GM04504 (cell line): ENCODE results near the gene TNXB.
"Not testable (repeated sequence)": the region's sequence is repeated elsewhere in the genome, so short reads cannot be mapped to it uniquely, and the experiment has no call there.

Experiments used
- DNase-seq: peaks from one replicate; pipeline ENCODE4 v3.0.0-alpha.2; 2012; ENCODE audit warnings: low read depth

The TNXB gene

DNA sequence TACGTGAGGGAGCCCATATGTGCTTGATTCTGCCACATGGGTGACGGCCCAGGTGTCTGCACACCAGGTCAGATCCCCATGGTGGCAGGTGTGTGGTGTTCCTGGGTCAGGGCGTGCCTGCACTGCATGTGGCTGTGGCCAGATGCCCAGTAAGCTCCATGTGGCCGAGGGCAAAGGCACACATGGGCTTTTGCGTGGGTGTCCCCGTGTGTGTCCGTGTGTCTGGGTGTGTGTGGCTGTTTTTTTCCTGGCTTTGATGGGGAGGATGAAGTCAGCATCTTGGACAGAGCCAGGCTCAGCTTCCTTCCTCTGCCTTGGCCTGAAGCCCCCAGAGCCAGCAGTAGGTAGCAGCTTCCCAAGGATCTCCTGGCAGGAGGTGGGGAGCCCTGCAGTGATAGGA is 1.5 kb upstream of the TNXB start:
- DNase-seq, result no peak

DNA sequence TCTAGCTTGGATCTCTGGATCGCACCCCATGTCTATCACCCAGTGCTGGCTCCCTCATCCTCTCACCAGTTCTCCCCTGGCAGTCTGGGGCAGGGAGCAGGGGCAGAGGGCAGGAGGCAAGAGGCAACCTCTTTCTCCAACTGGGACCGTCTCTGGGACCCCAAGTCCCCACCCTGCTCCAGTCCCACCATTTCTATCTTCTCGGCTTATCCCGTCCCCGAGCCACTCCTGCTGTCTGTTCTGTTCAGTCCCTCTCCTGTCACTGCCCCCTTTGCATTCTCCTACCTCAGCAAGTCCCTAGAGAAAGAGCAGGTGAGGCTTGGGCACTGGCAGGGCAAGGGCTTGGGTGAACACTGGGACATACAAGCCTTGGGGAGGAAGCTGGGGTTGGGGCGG is 625 bp upstream of the TNXB start:
- DNase-seq, result no peak

DNA sequence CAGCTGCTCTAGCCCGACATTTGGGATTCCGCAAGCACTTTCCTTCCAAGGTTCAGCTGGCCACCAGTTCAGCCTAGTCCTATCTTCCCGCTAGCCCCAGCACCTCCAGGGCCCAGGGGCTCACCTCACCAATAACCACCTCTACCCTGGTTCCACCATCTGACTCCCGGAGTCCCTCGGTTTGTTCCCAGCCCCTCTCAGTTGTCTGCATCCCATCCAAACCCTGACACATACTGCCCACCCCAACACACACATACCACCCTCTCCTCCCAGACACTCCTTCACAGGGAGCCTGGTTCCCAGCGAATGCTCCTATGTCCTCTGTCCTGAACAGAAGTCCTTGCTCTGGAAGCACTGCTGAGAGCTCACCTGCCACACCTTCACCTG is 418 bp downstream of the TNXB start:
- no peak for DNase-seq

DNA sequence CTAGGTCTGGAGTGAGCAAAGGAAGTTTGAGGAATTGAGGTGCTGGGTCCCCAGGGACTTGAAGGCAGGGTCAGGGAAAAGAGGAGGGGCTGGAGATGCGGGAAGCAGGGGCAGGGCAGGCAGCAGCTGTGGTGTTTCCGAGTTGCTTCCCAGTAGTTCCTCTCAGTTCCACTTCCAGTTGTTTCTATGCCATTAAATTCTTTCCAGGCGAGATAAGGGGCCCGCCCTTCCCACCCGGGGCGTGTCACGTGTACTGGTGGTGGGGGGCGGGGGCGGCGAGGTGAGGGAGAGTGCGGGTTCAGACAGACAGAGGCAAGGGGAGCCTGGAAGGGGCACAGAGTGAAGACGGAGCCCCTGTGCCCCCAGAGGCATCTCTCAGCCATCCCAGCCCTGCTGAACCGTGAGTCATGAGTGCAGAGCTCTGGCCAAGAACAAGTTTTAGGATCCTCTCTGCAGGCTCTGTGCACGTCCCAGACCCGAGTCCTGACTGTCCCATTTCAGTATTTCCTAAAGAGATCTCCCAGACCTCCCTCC is 977 bp downstream of the TNXB start:
- DNase-seq, result no peak

DNA sequence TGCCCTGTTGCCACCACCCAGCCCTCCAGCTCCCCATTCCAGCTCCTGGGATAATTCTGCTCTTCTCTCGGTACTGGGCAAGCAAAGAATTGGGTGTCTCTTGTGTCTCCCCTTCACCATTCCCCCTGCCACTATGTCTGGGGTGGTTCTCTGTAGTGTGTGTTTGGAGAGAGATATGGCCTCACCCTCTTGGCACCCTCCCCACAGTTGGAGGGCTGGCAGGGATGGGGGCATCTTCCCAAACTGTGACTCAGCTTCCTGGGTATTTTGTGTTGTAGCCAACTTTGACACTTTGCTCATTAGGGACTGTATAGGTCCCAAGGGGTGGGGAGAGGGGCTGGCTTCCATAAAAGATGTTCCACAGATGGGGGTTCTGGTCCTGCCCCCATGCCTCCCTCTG is 1.7 kb downstream of the TNXB start:
- no peak for DNase-seq

DNA sequence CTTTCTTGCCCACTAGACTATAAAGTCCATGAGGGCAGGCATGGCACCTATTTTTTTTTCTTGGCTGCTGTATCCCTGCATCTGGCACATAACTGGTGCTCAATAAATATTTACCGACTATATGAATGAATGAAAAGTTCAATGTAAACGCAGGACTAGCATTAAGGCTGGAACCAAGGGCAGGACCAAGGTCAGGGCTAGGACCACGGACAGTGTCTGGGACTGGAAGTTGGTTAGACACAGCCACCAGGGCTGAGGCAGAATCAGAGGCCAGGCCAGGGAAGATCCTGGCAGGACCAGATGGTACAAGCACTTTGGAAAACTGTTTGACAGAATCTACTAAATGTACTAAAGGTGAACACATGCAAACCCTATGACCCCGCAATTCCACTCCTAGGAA is 3.7 kb downstream of the TNXB start:
- DNase-seq, result no peak

DNA sequence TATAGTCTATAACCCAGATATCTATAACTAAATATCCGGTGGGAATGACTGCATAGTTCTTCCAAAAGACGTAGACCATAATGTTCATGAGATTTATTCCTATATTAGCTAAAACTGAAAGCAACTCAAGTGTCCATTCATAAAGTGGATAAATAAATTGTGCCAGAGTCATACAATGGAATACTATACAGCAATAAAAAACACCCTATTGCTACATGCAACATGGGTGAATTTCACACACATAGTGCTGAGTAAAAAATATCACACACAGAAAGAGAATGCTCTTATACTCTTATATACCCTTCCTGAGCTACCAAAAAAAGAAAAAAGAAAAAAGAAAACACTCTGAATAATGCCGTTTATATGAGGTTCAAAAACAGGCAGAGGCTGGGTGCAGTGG is 6.9 kb downstream of the TNXB start:
- no peak for DNase-seq

DNA sequence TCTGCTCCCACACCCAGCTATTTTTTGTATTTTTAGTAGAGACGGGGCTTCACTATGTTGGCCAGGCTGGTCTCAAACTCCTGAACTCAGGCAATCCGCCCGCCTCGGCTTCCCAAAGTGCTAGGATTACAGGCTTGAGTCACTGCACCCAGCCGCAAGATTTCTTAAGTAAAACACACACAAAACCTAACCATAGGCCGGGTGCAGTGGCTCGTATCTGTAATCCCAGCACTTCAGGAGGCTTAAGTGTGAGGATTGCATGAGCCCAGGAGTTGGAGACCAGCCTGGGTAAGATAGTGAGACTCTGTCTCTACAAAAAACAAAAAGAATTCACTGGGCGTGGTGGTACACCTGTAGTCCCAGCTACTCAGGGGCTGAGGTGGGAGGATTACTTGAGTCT is 8.9 kb downstream of the TNXB start:
- not testable (repeated sequence) for DNase-seq

DNA sequence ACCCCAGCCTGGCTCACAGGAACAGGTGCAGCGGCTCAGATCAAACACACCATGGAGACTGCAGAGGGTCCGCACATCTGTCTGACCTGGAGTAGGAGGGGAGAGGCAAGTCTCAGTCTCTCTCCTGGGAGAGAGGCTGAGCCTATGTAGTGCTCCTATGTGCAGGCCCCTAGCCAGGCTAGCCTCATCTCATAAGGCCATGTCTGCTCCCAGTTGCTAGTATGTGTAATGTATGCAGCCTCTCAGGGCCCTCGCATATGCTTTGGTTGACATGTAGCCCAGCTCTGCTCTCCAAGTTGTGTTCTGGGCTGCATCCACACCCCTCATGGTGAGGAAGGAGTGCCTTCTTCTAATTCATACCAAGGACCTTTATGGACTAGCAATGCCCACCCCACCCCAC is 11.8 kb downstream of the TNXB start:
- DNase-seq, result no peak

DNA sequence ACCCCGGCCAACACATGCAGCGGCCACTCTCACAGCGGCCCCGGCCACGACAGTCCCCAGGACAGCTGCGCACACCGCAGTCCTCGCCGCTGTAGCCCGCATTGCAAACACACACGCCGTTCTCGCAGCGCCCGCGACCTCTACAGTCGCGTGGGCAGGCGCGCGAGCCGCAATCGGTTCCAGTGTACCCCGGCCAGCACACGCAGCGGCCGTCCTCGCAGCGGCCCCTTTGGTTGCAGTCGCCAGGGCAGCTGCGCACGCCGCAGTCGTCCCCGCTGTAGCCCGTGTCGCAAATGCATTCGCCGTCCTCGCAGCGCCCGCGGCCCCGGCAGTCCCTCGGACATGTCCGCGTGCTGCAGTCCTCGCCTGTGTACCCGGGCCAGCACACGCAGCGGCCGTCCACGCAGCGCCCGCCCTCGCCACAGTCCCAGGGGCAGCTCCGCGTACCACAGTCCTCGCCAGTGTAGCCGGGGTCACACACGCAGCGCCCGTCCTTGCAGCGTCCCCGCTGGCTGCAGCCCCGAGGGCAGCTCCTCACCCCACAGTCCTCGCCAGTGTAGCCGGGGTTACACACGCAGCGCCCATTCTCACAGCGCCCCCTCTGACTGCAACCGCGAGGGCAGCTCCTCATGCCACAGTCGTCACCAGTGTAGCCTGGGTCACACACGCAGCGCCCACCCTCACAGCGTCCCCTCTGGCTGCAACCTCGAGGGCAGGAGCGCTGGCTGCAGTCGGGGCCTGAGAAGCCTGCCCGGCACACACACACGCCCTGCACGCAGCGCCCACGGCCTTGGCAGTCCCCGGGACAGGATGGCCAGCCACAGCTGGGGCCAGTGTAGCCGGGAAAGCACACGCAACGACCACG is 12.5 kb downstream of the TNXB start:
- no peak for DNase-seq

DNA sequence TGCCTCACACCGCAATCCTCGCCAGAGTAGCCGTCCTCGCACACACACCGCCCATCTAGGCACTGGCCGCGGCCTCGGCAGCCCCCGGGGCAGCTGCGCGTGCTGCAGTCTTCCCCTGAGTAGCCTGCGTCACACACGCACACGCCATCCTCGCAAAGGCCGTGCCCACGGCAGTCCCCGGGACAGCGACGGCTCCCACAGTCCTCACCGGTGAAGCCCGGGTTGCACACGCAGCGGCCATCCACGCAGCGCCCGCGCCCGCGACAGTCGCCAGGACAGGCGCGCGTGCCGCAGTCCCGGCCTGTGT is 13.1 kb downstream of the TNXB start:
- DNase-seq, result no peak

DNA sequence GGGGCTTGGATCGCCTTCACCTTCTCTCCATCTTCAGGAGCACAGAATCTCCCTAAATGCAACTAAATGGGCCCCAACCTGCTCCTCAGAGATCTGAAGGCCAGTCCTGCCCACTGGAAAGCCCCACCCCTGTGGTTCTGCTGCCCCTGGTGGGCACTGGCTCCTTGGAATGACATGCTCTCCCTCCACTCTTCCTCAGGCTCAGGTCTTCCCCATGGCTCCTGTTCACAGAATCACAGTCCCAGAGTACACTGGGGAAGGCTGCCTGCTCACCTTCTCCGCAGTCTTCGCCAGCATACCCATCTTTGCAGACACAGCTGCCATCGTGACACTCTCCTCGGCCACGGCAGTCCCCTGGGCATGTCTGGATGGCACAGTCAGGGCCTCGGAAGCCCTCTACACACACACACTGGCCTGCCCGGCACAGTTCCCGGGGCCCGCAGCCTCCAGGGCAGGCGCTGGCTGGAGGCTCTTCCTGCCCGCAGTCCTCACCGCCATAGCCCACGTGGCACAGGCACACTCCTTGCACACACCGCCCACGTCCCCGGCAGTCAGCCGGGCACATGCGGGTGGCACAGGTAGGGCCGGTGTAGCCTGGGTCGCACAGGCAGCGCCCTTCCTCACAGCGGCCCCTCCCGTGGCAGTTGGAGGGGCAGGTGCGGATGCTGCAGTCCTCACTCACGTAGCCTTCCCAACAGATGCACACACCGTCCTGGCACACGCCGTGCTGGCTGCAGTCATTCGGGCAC is 13.6 kb downstream of the TNXB start:
- no peak for DNase-seq

DNA sequence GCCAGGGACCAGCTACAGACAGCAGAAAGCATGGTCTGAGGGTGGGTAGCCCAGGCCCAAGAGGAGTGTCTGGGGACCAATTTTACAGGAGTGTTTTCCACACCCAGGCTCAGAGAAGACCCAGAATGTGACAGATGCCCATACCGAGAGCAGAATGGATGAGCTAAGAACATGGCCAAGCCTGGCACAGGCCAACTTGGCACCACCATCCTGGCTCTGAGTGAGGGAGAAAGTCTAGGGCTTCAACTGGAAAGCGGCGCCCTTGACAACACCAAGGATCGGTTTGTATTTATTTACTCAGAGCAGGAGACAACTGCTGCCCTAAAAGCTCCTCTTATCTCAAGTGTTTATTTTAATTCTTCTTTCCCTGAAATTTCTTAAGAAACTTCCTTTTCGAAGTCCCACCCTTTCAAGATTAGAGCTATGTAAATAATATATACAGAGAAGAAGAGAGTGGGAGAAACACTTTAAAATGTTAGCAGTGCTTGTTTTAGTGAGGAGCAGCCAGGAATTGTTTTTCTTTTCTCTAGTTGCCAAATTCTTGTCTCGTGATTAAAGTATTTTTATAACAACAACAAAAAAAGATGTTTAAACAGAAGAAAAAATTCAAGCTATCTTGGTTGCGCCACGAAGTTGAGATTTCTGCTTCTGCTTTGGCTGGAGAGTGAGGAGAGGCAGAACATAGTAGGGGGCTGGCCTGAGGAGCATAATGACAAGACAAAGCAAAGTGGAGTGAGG is 16.2 kb downstream of the TNXB start:
- no peak for DNase-seq

DNA sequence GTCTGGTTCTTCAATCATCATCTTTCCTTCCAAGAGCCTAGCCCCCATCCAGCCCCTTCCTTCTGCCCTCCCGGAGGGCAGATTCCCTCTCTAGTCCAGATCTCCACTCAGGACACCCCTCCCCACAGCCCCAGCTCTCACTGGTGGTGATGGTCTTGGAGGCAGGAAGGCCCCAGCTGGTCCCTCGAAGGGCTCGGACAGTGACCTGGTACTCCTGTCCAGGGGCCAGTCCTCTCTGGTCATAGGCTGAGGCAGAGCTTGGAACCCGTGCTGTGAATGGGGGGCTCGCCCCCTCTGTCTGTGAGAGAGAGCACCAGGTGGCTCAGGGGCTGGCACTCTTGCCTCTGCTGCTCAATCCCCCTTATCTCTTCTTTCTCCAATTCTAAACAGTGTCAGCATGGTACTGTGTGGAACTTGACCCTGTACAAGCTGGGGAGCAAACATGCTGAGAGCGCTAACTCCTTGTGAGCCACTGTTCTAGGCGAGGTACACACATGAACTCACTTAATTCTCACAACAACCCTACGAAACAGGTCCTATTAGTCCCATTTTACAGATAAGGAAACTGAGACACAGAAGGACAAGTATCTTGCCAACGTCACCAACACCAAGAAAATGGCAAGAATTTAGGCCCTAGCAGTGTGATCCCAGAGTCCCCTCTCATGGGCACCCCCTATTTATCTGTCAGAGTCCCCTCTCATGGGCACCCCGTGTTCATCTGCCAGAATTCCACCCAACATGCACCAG is 19.9 kb downstream of the TNXB start:
- no peak for DNase-seq

DNA sequence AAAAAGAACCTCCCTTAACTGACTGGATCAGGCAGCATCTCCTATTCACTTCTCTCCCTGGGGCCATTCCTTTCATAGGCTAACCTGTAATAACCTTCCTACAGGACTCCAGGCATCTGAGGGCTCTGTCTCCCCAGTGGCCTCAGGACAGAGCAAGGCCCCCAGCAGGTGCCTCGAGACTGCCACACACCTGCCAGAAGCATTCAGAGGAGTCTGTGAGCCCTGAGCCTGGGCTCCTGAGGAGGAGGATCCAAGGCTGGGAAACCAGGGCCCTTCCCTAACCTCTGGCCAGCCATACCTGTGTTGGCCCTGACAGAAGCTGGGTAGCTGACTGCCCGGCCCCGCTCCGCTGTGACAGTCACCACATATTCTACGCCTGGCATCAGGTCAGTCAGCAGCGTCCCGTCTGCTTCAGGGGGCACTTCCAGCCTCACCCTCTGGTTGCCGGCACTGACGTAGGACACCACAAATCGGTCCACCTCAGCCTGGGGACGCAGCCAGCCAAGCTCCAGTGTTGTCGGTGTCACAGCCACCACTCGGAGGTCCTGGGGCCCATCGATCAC is 20.6 kb downstream of the TNXB start:
- DNase-seq, result no peak

DNA sequence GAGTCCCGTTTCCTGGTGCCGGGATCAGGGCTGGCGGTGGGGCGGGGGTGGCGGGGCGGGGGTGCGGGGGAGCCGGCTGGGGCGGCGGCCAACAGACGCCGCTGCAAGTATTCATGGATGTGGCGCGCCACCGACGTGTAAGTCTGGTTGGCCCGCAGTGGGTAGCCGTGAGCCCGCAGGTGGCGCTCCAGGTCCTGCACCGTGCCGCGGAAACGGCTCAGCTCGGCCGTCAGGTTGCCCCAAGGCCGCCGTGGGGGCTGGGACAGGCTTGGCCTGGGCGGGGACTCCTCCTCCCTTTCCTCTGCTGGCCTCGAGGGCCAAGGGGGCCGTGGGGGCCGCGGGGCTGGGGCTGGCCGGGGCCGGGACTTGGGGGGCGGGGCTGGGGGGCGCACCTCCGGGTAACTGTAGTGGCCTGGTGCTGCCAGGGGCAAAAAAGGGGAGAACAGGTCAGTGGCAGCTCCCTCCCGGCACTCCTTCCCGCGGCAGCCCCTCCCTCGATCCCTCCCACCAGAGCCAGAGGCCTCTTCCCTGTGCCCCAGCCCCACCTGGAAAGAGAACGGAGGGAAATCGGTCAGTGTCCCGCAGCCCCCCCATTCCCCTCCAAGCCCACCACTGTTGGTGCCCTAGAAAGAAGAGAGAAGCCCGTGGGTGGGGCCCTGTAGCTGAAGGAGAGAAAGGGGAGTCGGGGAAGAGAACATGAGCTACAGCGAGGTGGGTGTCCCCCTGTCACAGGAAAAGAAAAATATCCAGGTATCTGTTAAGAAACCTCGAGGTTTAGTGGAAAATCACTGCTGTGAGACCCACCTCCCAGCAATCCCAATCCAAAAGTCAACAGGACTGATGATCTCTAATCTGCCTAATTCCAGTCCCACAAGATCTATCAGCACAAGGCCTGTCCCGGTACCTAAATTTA is 21.3 kb downstream of the TNXB start:
- no peak for DNase-seq

DNA sequence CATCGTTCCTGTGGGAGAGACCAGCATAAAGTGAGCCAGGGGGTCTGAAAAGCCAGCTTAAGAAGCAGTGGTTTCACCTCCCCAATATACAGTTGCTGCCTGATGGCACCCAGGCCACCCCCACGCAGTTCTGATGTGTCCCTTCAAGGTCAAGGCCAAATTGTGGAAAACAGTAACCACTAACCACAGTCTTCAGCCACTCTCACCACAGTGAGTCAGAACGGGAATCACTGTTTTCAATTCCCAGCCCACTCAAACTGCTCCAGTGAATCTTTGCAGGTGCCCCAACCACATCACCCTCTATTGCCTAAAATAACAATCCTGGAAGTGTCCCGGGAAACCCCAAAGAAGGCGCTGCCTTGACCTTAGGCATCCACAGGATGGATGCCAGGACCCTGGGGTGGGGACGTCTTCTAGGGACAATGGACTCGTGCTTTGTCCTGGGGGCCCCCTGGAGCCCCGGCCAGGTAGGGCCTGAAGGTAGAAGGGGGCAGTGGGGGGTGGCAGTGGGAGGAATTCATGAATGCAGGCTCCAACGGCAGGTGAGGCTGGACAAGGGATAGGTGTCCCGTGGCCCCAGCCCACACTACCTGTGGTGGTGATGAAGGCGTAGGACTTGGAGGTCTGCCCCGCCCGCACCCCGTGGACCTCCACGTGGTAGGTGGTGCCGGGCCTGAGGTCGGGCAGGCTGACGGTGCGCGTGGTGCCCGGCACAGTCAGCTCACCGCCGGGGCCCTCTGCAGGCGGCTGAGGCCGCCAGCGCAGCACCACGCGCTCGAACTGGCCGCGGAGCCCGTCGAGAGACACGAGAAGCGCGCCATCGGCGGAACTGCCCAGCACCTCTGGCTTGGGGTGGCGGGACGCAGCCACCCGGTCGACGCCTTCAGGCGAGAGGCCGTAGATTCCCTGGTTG is 22.2 kb downstream of the TNXB start:
- peak; percentile 40 for DNase-seq

DNA sequence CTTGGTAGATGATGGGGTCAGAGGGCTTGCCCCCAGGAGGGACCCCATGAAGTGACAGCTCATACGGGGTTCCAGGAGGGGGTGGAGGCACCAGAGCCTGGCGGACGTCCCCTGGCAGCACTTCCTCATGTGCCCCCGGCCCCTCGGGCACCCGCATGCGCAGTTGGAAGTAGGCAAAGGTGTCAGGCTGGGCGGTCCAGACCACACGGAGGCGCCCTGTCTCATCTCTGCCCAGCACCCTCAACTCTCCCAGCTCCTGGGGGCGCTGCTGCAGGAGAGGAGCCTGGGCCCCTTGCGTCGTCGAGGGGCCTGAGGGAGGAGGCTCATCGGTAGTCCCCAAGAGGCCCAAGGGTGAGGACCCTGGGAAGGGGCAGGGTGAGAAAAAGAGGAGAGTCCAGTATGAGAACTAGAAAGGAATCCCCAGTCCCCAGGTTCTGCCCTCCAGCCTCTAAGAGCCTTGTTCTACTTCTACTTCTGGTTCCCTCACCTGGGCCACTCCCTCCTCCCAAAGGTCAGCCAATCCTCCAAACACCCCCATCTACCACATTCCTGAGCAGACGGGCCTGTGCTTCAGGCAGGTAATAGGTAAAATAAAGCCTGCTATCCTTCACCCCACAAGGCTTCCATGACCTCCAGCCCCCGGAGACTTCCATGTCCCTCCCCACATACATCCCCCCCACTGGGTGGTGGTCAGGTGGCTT is 23.2 kb downstream of the TNXB start:
- DNase-seq, result no peak

DNA sequence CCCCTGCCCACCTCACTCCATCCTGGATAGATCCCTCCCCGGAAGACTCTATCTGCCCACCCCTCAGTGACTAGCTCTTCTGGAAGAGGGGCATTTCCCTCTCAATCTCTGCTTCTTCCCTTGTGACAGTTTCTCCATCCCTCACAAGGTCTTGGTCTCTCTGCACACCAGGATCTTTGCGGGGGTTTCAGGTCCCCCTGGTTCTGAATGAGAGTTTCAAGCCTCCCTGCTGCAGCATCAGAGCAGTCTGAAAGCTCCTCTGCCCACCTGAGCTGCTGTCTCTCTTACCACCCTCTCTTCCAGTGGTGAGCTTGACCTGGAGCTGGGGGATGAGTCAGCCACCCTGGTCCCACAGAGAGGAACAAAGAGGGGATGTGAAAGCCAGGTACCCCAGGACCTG is 24.4 kb downstream of the TNXB start:
- no peak for DNase-seq
